ENCODE measurements around the gene CENPT. TPM values are rescaled to one million over a fixed set of nuclear protein-coding genes. Genes with fewer than 3 reads are reported as not detected.

Gene CENPT
- total and polyA plus RNA-seq, 2 of the 13 experiments (the other 11 are each of a cell fraction or from before 2014, with no cell fraction given) = 40.9 to 43.3 TPM

DNA sequence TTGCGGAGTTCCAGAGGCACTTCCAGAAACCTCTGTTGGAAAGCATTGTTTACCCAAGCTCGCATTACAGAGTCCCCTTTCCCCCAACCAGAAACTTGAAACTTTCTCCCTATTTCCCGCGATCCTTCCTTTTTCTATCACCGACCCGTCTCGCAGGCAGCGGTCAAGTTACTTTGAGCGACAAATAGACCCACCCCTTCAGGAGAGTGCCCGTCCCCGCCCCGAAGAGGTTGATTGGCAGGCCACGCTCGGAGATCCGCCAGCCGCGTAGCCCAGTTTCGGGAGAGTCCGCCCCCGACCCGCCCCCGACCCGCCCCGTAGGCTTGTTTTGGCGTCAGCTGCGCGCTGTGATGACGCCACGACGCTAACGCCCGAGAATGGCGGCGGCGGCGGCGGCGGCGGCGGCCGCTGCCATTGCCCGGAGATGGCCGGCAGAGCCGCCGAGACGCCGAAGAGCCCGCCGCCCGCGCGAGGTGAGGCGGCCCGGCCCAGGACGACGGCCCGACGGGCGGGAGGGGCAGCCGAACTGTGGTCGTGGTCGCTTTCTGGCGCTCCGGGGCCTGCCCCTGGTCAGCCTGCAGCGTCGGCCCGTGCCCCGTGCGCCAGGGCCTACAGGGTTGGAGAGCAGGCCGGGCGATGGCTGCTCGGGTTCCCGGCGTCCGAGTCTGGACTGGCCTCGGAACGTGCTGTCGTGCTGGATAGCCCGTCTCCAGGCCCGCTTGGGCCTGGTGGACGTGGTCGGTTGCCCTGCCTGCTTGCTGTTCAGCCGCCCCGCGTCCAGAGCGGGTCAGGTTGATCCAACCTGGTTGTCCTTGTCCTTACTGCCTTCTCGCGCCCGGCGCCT is 45.6 kb upstream of the CENPT start, which contains the start of gene PSKH1 (continued):
- TF ChIP-seq, protein P1, sequence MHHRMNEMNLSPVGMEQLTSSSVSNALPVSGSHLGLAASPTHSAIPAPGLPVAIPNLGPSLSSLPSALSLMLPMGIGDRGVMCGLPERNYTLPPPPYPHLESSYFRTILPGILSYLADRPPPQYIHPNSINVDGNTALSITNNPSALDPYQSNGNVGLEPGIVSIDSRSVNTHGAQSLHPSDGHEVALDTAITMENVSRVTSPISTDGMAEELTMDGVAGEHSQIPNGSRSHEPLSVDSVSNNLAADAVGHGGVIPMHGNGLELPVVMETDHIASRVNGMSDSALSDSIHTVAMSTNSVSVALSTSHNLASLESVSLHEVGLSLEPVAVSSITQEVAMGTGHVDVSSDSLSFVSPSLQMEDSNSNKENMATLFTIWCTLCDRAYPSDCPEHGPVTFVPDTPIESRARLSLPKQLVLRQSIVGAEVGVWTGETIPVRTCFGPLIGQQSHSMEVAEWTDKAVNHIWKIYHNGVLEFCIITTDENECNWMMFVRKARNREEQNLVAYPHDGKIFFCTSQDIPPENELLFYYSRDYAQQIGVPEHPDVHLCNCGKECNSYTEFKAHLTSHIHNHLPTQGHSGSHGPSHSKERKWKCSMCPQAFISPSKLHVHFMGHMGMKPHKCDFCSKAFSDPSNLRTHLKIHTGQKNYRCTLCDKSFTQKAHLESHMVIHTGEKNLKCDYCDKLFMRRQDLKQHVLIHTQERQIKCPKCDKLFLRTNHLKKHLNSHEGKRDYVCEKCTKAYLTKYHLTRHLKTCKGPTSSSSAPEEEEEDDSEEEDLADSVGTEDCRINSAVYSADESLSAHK (CRISPR knock-in tag; IDR thresholded peaks at IDR 0.05; ENCODE audit: borderline replicate concordance) = no peak
- peak; percentile 83 for TF ChIP-seq NFYB (CRISPR knock-in tag; IDR thresholded peaks at IDR 0.05)
- TF ChIP-seq, protein P2, sequence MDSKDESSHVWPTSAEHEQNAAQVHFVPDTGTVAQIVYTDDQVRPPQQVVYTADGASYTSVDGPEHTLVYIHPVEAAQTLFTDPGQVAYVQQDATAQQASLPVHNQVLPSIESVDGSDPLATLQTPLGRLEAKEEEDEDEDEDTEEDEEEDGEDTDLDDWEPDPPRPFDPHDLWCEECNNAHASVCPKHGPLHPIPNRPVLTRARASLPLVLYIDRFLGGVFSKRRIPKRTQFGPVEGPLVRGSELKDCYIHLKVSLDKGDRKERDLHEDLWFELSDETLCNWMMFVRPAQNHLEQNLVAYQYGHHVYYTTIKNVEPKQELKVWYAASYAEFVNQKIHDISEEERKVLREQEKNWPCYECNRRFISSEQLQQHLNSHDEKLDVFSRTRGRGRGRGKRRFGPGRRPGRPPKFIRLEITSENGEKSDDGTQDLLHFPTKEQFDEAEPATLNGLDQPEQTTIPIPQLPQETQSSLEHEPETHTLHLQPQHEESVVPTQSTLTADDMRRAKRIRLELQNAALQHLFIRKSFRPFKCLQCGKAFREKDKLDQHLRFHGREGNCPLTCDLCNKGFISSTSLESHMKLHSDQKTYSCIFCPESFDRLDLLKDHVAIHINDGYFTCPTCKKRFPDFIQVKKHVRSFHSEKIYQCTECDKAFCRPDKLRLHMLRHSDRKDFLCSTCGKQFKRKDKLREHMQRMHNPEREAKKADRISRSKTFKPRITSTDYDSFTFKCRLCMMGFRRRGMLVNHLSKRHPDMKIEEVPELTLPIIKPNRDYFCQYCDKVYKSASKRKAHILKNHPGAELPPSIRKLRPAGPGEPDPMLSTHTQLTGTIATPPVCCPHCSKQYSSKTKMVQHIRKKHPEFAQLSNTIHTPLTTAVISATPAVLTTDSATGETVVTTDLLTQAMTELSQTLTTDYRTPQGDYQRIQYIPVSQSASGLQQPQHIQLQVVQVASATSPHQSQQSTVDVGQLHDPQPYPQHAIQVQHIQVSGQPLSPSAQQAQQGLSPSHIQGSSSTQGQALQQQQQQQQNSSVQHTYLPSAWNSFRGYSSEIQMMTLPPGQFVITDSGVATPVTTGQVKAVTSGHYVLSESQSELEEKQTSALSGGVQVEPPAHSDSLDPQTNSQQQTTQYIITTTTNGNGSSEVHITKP (CRISPR knock-in tag; IDR thresholded peaks at IDR 0.05; ENCODE audit: low read depth) = no peak
- TF ChIP-seq CREB1 (IDR thresholded peaks at IDR 0.05) = peak; percentile 96
- TF ChIP-seq CREB1 (CRISPR knock-in tag; IDR thresholded peaks at IDR 0.05) = peak; percentile 96
- TF ChIP-seq HHEX (CRISPR knock-in tag; IDR thresholded peaks at IDR 0.05) = no peak
- no peak for TF ChIP-seq THYN1 (CRISPR knock-in tag; IDR thresholded peaks at IDR 0.05; ENCODE audit: borderline replicate concordance, low read depth)
- TF ChIP-seq ZNF296 (CRISPR knock-in tag; conservative IDR thresholded peaks at IDR 0.05) = no peak
- peak; percentile 60; the same call in 1 of the 2 replicates for TF ChIP-seq ZFP82 (CRISPR knock-in tag; IDR thresholded peaks at IDR 0.05; ENCODE audit: borderline replicate concordance)
- TF ChIP-seq HOXA7 (CRISPR knock-in tag; IDR thresholded peaks at IDR 0.05) = no peak
- peak; percentile 82; the same call in 1 of the 2 replicates for TF ChIP-seq ZNF468 (CRISPR knock-in tag; IDR thresholded peaks at IDR 0.05)
- no peak for TF ChIP-seq NCOA1 (CRISPR knock-in tag; IDR thresholded peaks at IDR 0.05)
- TF ChIP-seq, protein P3, sequence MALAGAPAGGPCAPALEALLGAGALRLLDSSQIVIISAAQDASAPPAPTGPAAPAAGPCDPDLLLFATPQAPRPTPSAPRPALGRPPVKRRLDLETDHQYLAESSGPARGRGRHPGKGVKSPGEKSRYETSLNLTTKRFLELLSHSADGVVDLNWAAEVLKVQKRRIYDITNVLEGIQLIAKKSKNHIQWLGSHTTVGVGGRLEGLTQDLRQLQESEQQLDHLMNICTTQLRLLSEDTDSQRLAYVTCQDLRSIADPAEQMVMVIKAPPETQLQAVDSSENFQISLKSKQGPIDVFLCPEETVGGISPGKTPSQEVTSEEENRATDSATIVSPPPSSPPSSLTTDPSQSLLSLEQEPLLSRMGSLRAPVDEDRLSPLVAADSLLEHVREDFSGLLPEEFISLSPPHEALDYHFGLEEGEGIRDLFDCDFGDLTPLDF (CRISPR knock-in tag; IDR thresholded peaks at IDR 0.05) = no peak
- TF ChIP-seq, protein P4, sequence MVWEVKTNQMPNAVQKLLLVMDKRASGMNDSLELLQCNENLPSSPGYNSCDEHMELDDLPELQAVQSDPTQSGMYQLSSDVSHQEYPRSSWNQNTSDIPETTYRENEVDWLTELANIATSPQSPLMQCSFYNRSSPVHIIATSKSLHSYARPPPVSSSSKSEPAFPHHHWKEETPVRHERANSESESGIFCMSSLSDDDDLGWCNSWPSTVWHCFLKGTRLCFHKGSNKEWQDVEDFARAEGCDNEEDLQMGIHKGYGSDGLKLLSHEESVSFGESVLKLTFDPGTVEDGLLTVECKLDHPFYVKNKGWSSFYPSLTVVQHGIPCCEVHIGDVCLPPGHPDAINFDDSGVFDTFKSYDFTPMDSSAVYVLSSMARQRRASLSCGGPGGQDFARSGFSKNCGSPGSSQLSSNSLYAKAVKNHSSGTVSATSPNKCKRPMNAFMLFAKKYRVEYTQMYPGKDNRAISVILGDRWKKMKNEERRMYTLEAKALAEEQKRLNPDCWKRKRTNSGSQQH (CRISPR knock-in tag; IDR thresholded peaks at IDR 0.05; ENCODE audit: low read depth) = no peak; the same call in 1 of the 2 replicates
- TF ChIP-seq CENPBD1 (CRISPR knock-in tag; IDR thresholded peaks at IDR 0.05; ENCODE audit: borderline replicate concordance, low read depth) = no peak
- TF ChIP-seq SALL2 (CRISPR knock-in tag; IDR thresholded peaks at IDR 0.05) = 0 out of 2 replicates have a peak, but pooled peaks have one; percentile 65
